GM21717 (cell line): ENCODE measurements around the gene TSPAN3.

Source experiments
- ATAC-seq: cut with Tn5 transposase; IDR thresholded peaks from one replicate; pipeline ENCODE4 v1.9.1; 2021; ENCODE audit warnings: mild to moderate bottlenecking, moderate library complexity; ENCODE audit not compliant: unreplicated experiment

The TSPAN3 gene

GRCh38 chr15:77085297-77085696, 14.4 kb upstream of the TSPAN3 start:
- ATAC-seq: no peak

- no peak for ATAC-seq
Measured at GRCh38 chr15:77084436-77084835, 13.5 kb upstream of the TSPAN3 start.

DNA sequence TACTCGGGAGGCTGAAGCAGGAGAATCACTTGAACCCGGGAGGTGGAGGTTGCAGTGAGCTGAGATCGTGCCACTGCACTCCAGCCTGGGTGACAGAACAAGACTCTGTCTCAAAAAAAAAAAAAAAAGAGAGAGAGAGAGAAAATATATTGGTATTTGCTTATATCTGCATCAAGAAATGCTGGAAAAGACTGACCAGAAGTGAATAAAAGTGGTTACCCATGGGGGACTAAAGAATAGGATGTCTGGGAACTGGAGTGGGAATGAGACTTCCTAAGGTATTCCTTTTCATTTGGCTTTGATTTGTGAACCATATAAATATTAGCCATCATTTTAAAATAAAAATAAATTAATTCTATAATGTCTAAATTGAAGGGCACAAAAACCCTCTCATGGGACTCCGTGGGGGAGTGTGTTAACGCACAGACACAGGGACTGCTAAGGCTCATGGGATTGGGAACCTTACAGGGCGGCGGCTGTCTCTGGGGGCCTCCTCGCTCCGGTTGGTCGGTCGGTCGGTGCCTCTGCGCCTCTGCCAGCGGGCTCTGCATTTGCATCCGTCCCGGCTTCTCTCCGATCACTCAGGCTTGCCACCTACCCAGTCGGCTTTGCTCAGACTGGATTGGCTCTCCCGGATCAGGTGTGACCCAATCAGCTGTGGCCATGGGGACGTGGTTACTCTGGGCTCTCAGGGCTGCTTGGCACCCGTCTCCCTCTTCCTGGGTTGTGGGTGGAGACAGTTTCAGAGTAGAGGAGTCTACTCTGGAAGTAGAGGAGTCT, 12.7 kb upstream of the TSPAN3 start:
- ATAC-seq: peak; percentile 67

DNA sequence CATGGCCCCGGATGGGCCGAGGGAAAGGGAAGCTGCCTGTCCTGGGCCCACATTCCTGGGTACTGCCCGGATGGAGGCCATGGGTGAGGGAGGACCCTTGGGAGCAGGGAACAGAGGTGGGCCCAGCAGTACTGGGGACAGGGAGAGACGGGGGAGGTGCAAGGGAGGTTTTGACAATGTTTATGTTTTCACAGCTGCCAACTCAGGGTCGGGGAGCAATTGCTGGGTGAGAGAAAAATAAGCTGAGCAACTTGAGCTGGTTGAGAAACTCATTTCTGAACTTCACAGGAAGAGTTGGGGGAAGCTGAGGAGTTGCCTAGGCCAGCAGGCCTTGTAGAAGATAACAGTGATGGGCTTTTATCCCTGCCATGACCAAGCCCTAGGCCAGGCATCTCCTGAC, 11.1 kb upstream of the TSPAN3 start:
- no peak for ATAC-seq

GRCh38 chr15:77076323-77076915, 5.5 kb upstream of the TSPAN3 start:
- ATAC-seq: no peak

DNA sequence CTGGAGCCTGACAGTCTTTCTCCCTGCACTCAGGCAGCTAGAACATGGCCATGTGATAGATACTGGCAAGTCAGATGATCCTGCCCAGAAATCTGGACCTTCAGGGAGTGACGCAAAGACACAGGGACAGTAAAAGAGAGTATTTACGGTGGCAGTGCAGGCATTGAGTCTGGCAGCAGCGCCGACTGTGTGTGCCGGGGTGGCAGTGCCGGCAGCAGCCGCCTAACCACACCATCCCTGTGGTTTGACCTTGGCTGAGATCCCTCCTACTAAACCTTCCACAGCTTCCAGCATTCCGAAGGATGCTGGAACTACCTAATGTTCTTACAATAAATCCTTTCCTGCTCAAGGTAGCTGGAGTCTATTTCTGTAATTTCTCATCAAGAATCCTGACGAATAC, 4.6 kb upstream of the TSPAN3 start:
- no peak for ATAC-seq

DNA sequence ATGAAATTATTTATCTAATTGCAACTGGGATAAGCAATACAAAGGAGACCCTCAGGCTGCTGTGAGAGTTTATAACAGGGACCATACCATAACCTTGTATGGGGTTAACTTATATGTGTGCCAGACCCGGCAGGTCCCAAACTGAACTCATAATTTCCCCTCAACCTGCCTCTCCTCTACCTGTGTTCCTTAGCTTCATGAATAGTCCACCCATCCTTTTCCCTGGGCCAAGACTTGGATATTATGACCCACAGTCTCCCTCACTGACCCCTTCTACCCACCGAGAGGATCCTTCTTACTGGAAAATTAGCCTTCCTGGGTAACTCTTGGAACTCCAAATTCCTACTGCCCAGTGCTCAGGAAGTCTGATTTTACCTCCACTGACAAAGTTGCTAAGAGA, 3.4 kb upstream of the TSPAN3 start:
- no peak for ATAC-seq

DNA sequence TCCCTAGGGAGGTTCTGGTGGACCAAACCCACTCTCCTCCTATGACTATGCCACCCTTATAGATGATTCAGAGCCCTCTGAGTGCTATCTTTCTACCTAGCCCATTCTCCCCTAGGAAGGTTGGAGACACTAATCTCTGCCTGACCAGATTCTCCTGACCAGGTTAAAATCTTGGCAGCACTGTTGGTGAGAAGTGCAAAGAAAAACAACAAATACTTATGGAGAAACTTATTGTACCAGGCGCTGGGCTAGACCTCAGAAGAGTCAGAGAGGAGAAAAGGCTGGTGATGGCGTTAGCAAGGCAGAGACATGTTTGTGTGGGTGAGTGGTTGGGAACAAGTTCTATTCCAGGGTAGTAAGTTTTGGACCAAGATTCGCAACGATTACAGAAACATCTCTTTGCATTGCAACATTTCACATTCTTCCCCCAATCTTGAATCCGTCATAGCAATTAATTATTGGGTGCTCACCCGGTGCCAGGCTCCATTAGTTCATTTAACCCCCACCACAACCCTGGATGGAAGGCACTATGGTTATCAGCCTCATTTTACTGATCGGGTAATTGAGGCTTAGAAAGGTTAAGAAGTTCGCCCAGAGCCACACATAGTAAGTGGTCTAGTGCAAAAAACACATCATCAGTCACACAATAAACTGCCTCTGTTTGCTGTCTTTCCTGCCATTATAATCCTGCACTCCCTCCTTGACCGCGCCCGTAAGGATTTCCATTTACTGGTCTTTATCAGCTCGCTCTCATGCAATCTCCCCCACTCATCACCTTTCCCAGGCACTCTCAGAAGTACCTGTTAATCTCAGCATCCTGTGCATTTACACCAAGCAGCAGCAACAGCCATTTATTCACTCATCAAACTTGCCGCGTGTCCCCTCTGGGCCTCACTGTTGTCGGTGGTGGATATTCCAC, 655 bp upstream of the TSPAN3 start:
- no peak for ATAC-seq

GRCh38 chr15:77070180-77070494, 772 bp downstream of the TSPAN3 start:
- no peak for ATAC-seq

DNA sequence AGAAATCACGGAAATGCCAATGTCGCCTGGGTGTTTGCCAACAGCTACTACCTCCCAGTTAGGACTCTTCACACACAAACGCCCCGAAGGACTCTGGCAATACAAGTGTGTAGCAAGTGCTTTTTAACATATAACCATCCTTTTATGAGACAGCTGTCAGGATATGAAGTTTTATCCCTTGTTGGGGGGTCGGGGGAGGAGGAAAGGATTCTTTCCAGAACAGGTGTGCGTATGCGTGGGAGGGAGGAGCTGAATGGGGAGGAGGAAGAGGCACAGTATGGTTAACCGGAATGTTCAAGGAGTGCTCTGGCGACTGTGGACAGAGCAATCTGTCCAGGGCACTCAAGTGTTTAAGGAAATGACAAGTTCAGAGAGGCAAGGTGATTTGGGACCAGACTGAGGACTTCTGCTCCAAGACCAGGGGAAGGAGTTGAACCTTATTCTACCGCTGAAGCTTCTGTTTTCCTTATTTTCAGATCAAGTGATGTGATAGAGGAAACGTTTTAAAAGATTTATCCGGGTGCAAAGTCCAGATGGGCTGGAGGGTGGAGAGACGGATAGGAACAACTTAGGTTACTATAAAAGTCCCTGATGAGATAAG, 1.3 kb downstream of the TSPAN3 start:
- ATAC-seq: no peak

DNA sequence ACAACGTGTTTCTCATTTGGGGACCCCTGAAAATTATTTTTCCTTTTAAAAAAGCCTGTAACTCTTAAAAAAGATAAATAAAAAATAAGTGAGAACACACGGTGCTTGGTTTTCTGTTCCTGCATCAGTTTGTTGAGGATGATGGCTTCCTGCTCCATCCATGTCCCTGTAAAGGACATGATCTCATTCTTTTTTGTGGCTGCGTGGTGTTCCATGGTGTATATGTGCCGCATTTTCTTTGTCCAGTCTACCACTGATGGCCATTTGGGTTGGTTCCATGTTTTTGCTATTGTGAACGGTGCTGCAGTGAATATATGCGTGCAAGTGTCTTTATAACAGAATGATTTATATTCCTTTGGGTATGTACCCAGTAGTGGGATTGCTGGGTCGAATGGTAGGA, 2.3 kb downstream of the TSPAN3 start:
- ATAC-seq: no peak

- ATAC-seq: no peak
Measured at GRCh38 chr15:77067691-77068367, 3.1 kb downstream of the TSPAN3 start.

DNA sequence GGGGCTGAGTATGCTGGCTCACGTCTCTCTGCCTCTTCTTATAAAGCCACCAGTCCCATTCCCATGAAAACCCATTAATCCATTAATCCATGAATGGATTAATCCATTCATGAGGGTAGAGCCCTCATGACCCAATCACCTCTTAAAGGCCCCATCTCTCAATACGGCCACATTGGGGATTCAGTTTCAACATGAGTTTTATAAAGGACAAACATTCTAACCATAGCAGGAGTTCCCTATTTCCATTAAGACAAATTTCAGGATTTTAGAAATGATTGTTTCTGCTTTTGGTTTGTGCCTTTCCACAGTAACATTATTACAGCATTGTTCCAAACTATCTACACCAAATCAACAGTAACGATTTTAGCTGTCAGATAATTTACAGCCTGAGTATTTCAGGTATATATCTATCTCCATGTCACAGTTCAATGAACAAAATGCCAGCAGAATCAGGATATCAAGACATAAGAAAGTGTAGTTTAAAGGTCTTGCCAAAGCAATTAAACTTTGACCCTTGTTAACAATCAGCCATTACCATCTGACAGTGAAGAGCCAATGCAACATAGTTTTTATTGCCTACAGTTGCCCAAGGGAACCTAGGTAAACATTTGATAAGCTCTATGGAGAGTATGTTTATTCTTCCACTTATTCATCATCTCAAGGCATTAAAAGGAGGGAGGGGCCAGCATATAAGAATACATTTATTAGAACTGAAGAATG, 3.8 kb downstream of the TSPAN3 start:
- no peak for ATAC-seq

DNA sequence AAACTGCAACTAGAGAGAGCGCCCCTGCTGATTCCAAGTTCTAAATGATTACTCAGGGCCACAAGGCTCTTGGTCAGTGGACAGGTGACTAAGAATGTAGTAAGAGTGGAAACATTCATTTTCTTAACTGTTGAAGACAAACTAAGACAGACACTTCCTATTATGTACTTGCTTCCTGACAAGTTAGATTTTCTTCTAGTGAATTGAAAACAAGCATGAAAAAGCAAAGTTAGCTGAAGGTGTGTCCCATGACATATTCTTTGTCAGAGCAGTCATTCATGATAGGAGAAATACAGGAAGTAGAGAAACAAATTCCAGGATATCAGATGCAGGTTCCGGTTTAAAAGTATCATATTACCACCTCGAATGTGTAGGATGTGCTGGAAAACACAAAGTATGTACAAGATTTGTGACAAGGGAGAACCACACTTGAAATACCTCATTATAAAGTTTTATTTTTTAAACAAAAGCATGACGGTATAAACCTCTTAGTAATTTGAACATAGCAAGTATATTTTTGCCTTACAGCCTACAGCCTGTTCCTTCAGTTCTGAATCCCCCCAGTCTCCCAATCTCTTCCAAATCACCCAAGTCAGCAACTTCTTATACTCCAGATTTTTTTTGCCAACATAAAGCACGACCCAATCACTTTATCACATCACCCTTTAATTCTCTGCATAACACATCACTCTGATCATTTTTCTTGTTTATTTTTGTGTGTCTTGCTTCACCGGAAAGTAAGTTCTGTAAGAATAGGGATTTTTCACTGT, 6.2 kb downstream of the TSPAN3 start:
- no peak for ATAC-seq

GRCh38 chr15:77064063-77064462, 6.8 kb downstream of the TSPAN3 start:
- no peak for ATAC-seq

- ATAC-seq: no peak
Measured at GRCh38 chr15:77063249-77063648, 7.7 kb downstream of the TSPAN3 start.

DNA sequence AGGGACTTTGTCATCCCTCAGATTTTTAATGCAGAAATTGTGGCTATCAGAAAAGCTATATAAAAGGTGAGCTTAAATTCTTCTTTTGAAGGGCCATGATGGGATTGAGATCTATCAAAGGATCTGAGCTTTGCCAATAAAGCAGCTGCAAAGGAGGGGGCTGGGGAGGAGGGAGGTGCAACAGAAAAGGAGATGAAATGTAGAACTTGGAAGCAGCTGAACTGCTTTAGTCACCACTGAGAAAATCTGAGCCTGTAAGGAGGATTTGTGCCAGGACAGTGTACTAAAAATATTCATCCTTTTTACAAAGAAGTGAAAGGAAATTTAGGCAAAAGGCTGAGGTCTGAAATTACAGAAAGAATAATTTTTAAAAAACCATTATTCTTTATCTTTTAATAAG, 10.4 kb downstream of the TSPAN3 start:
- no peak for ATAC-seq

DNA sequence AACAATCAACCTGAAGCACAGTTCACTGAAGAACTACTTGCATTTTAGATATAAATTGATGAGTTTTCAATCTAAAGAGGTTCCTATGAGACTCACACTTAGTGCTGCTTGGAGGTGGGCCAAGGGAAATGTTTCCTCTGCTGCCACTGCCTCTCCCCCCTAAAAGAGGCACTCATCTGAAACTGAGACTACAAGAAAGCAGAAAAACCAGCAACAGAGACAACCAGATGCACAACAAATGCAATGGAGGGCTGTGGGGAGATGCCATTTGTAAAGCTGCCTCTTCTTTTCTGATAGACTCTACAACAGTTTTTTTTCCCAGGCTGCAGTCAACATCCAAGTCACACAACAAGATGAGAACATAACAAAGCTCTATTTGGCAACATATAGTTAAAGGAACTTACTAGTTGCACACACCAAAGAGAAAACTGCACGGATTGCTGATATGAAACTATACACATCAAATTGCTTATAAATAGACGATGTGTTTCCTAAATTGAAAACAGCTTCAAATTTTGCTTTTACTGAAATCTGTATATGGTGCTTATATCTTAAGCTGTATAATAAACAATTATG, 11.0 kb downstream of the TSPAN3 start:
- peak; percentile 64 for ATAC-seq

DNA sequence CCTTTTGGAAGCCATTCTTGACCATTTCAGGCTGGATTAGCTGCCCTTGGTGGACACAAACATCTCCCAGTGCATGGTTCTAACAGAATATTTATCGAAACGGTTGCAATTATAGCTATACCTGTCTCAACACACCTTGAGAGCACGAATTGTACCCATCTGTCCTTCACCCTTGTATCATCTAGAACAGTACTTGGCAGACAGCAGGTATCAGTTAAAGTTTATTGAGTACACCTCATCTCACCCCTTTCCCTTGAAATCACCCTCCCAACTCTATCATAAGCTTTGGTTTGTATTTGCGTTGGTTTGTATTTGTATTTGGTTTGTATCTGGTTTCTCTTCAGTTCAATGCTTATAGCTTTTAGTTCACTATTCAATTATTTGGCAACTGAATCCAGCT, 12.4 kb downstream of the TSPAN3 start:
- no peak for ATAC-seq
